ENCODE results near the gene PPP2CA. TPM values are rescaled to one million over a fixed set of nuclear protein-coding genes. Genes with fewer than 3 reads are reported as not detected.

Gene PPP2CA
- total and polyA plus RNA-seq, 2 of the 8 experiments (the other 6 are each of a cell fraction or from before 2014, with no cell fraction given): 75.0 to 205 TPM

DNA sequence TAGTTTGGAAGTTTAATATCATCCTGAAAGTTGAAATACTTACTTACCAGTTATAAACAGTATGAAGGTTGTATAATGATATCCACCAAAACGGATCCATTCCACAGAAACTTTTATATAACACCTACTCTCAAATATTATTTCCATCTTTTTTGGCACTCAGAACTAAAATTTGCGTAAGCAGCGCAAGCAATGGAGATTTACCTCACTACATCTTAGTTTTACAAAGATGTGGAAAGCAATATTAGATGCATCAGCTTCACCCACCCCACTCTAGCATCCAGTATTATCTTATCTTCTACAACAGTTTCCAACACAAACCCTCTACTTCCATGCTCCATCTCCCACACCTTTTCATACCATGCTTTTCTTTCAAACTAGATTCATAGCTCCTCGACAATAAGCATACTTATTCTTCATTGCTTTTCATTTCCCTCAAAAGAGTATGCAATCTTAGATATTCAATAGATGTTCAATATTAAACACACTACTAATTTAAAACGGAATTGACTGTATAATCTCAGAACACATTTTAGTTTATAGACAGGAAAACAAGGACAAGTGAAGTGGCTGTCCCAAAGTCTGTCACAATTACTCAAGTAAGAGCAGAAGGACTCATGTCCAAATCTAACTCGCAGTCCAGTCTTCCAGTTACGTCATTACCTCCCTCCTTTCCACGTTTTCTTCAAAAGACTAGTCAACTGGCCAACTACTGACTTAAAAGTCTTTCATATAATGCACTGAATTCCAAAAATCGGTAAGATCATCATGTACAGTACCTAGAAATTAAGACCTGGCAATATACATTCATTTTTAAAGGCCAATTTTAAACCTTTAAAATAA, 2.2 kb downstream of the PPP2CA start:
- no peak overlapping the region for H3K23ac ChIP-seq (ENCODE audit: insufficient read length)
- no peak overlapping the region for H3K14ac ChIP-seq (ENCODE audit: insufficient read length)
- H3K4me1 ChIP-seq (replicated peaks in 1 of 4; ENCODE audit: control insufficient read depth in 3 of 4, insufficient read depth in 4 of 4, low read length in 3 of 4): peaks cover 0 to 11% (median 6%) of the 10 kb centered on the region in 4 experiments; a peak in 5 of 7 replicates
- peak overlapping the region; percentile 91 to 98 (median 96) for H3K4me3 ChIP-seq (ENCODE audit: extremely low read depth in 1 of 4, insufficient read depth in 2 of 4, low read depth in 3 of 4, low read length in 4 of 4)
- H3K79me1 ChIP-seq (ENCODE audit: low read depth, low read length): no peaks in the 10 kb centered on the region
- no peak for DNase-seq (ENCODE audit: low read depth in 1 of 2, low spot score in 2 of 2)
- peaks cover 0 to 19% (median 6%) of the 10 kb centered on the region in 4 experiments; a peak in 4 of 8 replicates for H3K36me3 ChIP-seq (ENCODE audit: control insufficient read depth in 2 of 4, insufficient read depth in 4 of 4, low read length in 3 of 4)
- no peak overlapping the region for H4K91ac ChIP-seq (replicated peaks; ENCODE audit: insufficient read length, low read length)
- CTCF ChIA-PET (ENCODE audit: partially characterized antibody): interaction anchor here (1.0 to 2.4 kb wide), 3 partner anchors 16 to 39 kb away, joined by 3 to 6 read pairs (median 5); no protein-coding TSS in a partner anchor
- no peak overlapping the region for H3K27ac ChIP-seq (ENCODE audit: low read depth, low read length)
- H2BK5ac ChIP-seq (ENCODE audit: low read depth, low read length): no peak overlapping the region
- POLR2A ChIA-PET (ENCODE audit: partially characterized antibody): interaction anchor here (0.6 to 9.0 kb wide), 7 partner anchors 11 to 55 kb away, joined by 3 to 166 read pairs (median 17); partner anchors contain the start of gene SKP1
- no peak overlapping the region for H2BK15ac ChIP-seq (ENCODE audit: low read length)
- peaks cover 11% of the 10 kb centered on the region for H3K23me2 ChIP-seq (ENCODE audit: low read depth, low read length)
- H3K56ac ChIP-seq (replicated peaks; ENCODE audit: insufficient read length, low read depth, low read length): no peak overlapping the region
- no peak overlapping the region for H2BK12ac ChIP-seq (ENCODE audit: low read depth, low read length)
- 63% methylated on average over 9 of the region's 9 CpGs; no CpG with 5 or more reads in 1 of the 2 experiments for WGBS, 2 experiments (ENCODE audit: extremely low coverage in 1 of 2, insufficient coverage in 1 of 2, insufficient read length in 1 of 2, insufficient replicate concordance in 2 of 2, low coverage in 1 of 2, low lambda C conversion rate in 2 of 2, missing lambda C conversion rate in 1 of 2)
- no peak overlapping the region for H2AK5ac ChIP-seq (ENCODE audit: low read depth, low read length)
- peaks cover 69 to 83% of the 10 kb centered on the region in 2 experiments for H3K79me2 ChIP-seq (ENCODE audit: control insufficient read depth in 1 of 2, insufficient read depth in 2 of 2, low read length in 2 of 2)
- no peak overlapping the region for H4K5ac ChIP-seq (ENCODE audit: insufficient read length, low read depth, low read length)
- H4K8ac ChIP-seq (ENCODE audit: extremely low read depth, insufficient read depth, low read length): no peak overlapping the region
- no peak overlapping the region for H3K4ac ChIP-seq (replicated peaks; ENCODE audit: insufficient read length, low read depth, low read length)
- no peak overlapping the region for H2AFZ ChIP-seq (ENCODE audit: low read length)
- FAIRE-seq: no peak
- peak overlapping the region in 1 of 4 experiments; percentile 23; a peak in 1 of 7 replicates for H3K9ac ChIP-seq (replicated peaks in 1 of 4; ENCODE audit: extremely low read depth in 1 of 4, low read depth in 3 of 4, low read length in 3 of 4)
- TF ChIP-seq TAF7 (optimal IDR thresholded peaks at IDR 0.05; ENCODE audit: borderline replicate concordance, low read depth, low read length): no peak
- TF ChIP-seq TCF12 (IDR thresholded peaks at IDR 0.05; ENCODE audit: low read depth, low read length): no peak
- no peak for TF ChIP-seq YY1 (IDR thresholded peaks at IDR 0.05; ENCODE audit: low read depth, low read length)
- no peak for TF ChIP-seq SAP30 (IDR thresholded peaks at IDR 0.05; ENCODE audit: insufficient read depth, insufficient replicate concordance, low read length)
- no peak overlapping the region for H2BK20ac ChIP-seq (ENCODE audit: low read length)
- H3K9me3 ChIP-seq (ENCODE audit: insufficient read depth in 2 of 2, low read depth in 1 of 2, low read length in 1 of 2): no peaks in the 10 kb centered on the region
- no peak overlapping the region for H2BK120ac ChIP-seq (replicated peaks; ENCODE audit: low read depth, low read length)
- no peak overlapping the region for H3K18ac ChIP-seq (ENCODE audit: extremely low read depth, low read length)
- H4K20me1 ChIP-seq (replicated peaks in 1 of 2; ENCODE audit: control insufficient read depth in 1 of 2, insufficient read depth in 2 of 2, low read length in 2 of 2): peaks cover 25 to 46% of the 10 kb centered on the region in 2 experiments
- H3K4me2 ChIP-seq (ENCODE audit: insufficient read depth in 1 of 2, low read depth in 2 of 2, low read length in 2 of 2): peak overlapping the region; percentile 89 to 99
- H3K27me3 ChIP-seq (replicated peaks in 1 of 4; ENCODE audit: control insufficient read depth in 3 of 4, extremely low read depth in 1 of 4, insufficient read depth in 3 of 4, low read length in 3 of 4): no peaks in the 10 kb centered on the region
